NB4 (cell line): ENCODE results near the gene RHBDF2.
A peak's percentile ranks its signal among the peaks of the same experiment; 100 is the strongest.

Experiments
- DNase-seq: peaks from one replicate; pipeline ENCODE4 v3.0.0; 2010; ENCODE audit warnings: low read depth
- H3K4me3 ChIP-seq: one replicate; pipeline ENCODE4 v1.5.1; 2011; ENCODE audit warnings: mild to moderate bottlenecking, low read depth, low read length, moderate library complexity
- MYC ChIP-seq: IDR thresholded peaks from 2 replicates; pipeline ENCODE4 v1.6.1; 2011; ENCODE audit warnings: low read depth, low read length
- POLR2A ChIP-seq: IDR thresholded peaks from 2 replicates; pipeline ENCODE4 v1.6.1; 2011; ENCODE audit warnings: mild to moderate bottlenecking; ENCODE audit not compliant: insufficient read length; ENCODE audit errors: extremely low read depth
- TF ChIP-seq, protein P1 (sequence below): IDR thresholded peaks from 2 replicates; pipeline ENCODE4 v1.6.1; 2011; ENCODE audit warnings: low read depth, low read length
- TF ChIP-seq, protein P2 (sequence below): IDR thresholded peaks from one replicate; pipeline ENCODE4 v1.5.1; 2012; ENCODE audit warnings: low read depth, low read length

Gene RHBDF2

GRCh38 chr17:76473541-76473985 lies 27.7 kb downstream of the RHBDF2 start:
- TF ChIP-seq, protein P1, sequence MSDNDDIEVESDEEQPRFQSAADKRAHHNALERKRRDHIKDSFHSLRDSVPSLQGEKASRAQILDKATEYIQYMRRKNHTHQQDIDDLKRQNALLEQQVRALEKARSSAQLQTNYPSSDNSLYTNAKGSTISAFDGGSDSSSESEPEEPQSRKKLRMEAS: no peak
- no peak for TF ChIP-seq MYC
- TF ChIP-seq, protein P2, sequence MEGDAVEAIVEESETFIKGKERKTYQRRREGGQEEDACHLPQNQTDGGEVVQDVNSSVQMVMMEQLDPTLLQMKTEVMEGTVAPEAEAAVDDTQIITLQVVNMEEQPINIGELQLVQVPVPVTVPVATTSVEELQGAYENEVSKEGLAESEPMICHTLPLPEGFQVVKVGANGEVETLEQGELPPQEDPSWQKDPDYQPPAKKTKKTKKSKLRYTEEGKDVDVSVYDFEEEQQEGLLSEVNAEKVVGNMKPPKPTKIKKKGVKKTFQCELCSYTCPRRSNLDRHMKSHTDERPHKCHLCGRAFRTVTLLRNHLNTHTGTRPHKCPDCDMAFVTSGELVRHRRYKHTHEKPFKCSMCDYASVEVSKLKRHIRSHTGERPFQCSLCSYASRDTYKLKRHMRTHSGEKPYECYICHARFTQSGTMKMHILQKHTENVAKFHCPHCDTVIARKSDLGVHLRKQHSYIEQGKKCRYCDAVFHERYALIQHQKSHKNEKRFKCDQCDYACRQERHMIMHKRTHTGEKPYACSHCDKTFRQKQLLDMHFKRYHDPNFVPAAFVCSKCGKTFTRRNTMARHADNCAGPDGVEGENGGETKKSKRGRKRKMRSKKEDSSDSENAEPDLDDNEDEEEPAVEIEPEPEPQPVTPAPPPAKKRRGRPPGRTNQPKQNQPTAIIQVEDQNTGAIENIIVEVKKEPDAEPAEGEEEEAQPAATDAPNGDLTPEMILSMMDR: no peak
- TF ChIP-seq POLR2A: no peak
- DNase-seq: peak; percentile 40
- H3K4me3 ChIP-seq: no peak overlapping the region

- no peak for TF ChIP-seq POLR2A
- TF ChIP-seq, protein P1: no peak
- TF ChIP-seq, protein P2: no peak
- TF ChIP-seq MYC: no peak
- no peak for DNase-seq
Measured at GRCh38 chr17:76472726-76473125, 28.5 kb downstream of the RHBDF2 start.

GRCh38 chr17:76472258-76472645 lies 29.0 kb downstream of the RHBDF2 start:
- no peak for DNase-seq
- TF ChIP-seq, protein P1: no peak
- TF ChIP-seq MYC (no peak), POLR2A (no peak)
- TF ChIP-seq, protein P2: no peak
- no peak overlapping the region for H3K4me3 ChIP-seq

More at GRCh38 chr17:76472726-76473125, 28.5 kb downstream of the RHBDF2 start:
- H3K4me3 ChIP-seq: no peak overlapping the region

- TF ChIP-seq POLR2A: no peak
- TF ChIP-seq, protein P2: no peak
- no peak for TF ChIP-seq MYC
- TF ChIP-seq, protein P1: no peak
Measured at GRCh38 chr17:76471498-76472257, 29.5 kb downstream of the RHBDF2 start.

DNA sequence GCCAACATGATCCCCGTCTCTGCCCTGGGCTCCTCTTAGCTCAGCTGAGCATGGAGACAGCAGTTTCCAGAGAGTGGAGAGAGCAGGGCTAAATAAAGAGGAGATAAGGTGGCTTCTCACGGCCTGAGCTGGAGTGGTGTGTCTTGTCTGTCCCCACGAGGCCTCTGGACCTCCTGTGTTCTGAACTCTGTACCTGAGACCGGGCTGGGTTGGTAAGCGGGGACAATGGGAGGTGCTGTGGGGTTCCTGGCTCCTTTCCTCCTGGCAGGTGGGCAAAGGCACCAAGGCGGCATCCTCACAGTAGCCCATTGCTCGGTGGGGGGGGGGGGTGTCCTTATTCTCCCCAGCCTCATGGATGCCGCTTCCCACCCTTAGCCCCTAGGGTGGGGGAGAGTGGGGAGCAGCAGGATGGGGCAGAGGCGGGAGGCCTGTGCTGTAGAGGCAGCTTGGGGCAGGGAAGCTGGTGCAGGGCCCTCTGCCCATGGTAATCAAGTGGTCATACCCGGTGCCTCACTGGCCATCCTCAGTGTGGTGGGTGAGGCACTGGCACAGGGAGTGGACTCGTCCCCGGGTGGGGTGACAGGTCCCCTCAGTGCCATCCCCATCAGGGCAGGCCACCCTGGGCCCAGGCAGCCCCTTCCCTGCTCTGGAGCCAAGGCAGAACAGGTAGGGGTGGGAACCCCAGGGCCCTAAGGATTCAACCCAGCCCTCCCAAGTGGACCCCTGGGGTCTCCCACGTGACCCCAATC lies 31.1 kb downstream of the RHBDF2 start:
- H3K4me3 ChIP-seq: no peak overlapping the region
- no peak for DNase-seq
- no peak for TF ChIP-seq POLR2A
- TF ChIP-seq, protein P1: no peak

More at GRCh38 chr17:76471498-76472257, 29.5 kb downstream of the RHBDF2 start:
- H3K4me3 ChIP-seq: no peak overlapping the region
- no peak for DNase-seq
